Upper lobe of left lung (tissue), 6 donors: Measurements from ENCODE around the gene HYAL1. TPM values are rescaled to one million over a fixed set of nuclear protein-coding genes. Genes with fewer than 3 reads are reported as not detected.
A peak's percentile ranks its signal among the peaks of the same experiment; 100 is the strongest.
"Not testable (repeated sequence)": the region's sequence is repeated elsewhere in the genome, so short reads cannot be mapped to it uniquely, and the experiment has no call there.

ENCODE experiments used
- ATAC-seq, 2 donors: fragments of 200-7000 bp; cut with Tn5 transposase; one replicate each; pipeline ENCODE4 v1.9.1; 2022; ENCODE audit warnings: mild to moderate bottlenecking in 2 of 2, moderate library complexity in 2 of 2; ENCODE audit not compliant: low FRiP score in 2 of 2
- DNase-seq, 2 donors: peaks; one replicate each; pipeline ENCODE4 v3.0.0-alpha.2; 2019 to 2020
- H3K27ac ChIP-seq, 4 donors: fragments of 200-600 bp; sonication (generic); one replicate each; pipeline ENCODE4 v1.5.1; 2016 to 2019
- H3K27me3 ChIP-seq, 4 donors: fragments of 200-600 bp; sonication (generic); one replicate each; pipeline ENCODE4 v1.5.1; 2017 to 2019
- H3K36me3 ChIP-seq, 4 donors: fragments of 200-600 bp; sonication (generic); one replicate each; pipeline ENCODE4 v1.5.1; 2016 to 2019
- H3K4me1 ChIP-seq, 4 donors: fragments of 200-600 bp; sonication (generic); one replicate each; pipeline ENCODE4 v1.5.1; 2018 to 2019
- H3K4me3 ChIP-seq, 4 donors: fragments of 200-600 bp; sonication (generic); one replicate each; pipeline ENCODE4 v1.5.1; 2017 to 2019; ENCODE audit warnings: mild to moderate bottlenecking in 2 of 4, moderate library complexity in 1 of 4
- H3K9me3 ChIP-seq, 4 donors: fragments of 200-600 bp; sonication (generic); one replicate each; pipeline ENCODE4 v1.5.1; 2018 to 2019
- CTCF ChIP-seq, 6 experiments: fragments of 450-650 bp in 4 of 6; fragments of 200-600 bp in 2 of 6; sonication (generic) in 2 of 6; IDR thresholded peaks; one replicate each; pipeline ENCODE4 v1.5.1; 2016 to 2019; ENCODE audit warnings: antibody characterized with exemption in 6 of 6
- EP300 ChIP-seq, 4 donors: sonication (generic); formaldehyde crosslinking; IDR thresholded peaks; one replicate each; pipeline ENCODE4 v1.5.1; 2017; ENCODE audit warnings: antibody characterized with exemption in 4 of 4, control low read depth in 2 of 4
- POLR2A ChIP-seq, 4 donors: fragments of 450-650 bp; IDR thresholded peaks; one replicate each; pipeline ENCODE4 v1.5.1; 2016 to 2017; ENCODE audit warnings: antibody characterized with exemption in 4 of 4, mild to moderate bottlenecking in 2 of 4
- POLR2AphosphoS5 ChIP-seq, 2 donors: sonication (generic); formaldehyde crosslinking; IDR thresholded peaks; one replicate each; pipeline ENCODE4 v1.5.1; 2017; ENCODE audit warnings: antibody characterized with exemption in 2 of 2
- WGBS, 2 donors: methylation state at CpG; one replicate each; pipeline ENCODE4 v1.1.5; 2017 to 2018; 5-methylcytosine and 5-hydroxymethylcytosine counted together
- total RNA-seq, 6 donors: library from RNA; depleted of rRNA in 4 of 6; stranded (reverse); fragments of >200 nt in 4 of 6; gene quantifications; one replicate each; pipeline versions ENCODE4 v1.1.0 to v1.2.1, GENCODE V29; 2016 to 2021
- donor health status: DM: no; HTN: no; CAD: no; lungs with moderate emphysema.
- donor health status: DM: no; HTN: yes; CAD: no; lungs with severe emphysema.

HYAL1 gene
- total RNA-seq, 6 donors from 2014 or later: 22.0 to 99.1 (median 63.0) TPM

- Histone ChIP-seq H3K27ac (peak overlapping the region; percentile 94 to 97 (median 95)), H3K4me3 (peak overlapping the region in 3 of 4 donors; percentile 65 to 96 (median 79)), H3K27me3 (no peaks in the 10 kb centered on the region), H3K36me3 (peaks cover 13 to 69% (median 30%) of the 10 kb centered on the region in 4 donors), H3K4me1 (peaks cover 65 to 77% (median 75%) of the 10 kb centered on the region in 4 donors), H3K9me3 (no peaks in the 10 kb centered on the region)
- TF ChIP-seq CTCF (IDR thresholded peaks at IDR 0.05) (no peak), EP300 (IDR thresholded peaks at IDR 0.05) (peak in 1 of 4 donors; percentile 10), POLR2A (IDR thresholded peaks at IDR 0.05) (peak in 2 of 4 donors; percentile 35 to 79), POLR2AphosphoS5 (IDR thresholded peaks at IDR 0.05) (peak in 1 of 2 donors; percentile 72)
- 26 to 48% methylated on average over 8 of the region's 9 CpGs for WGBS, 2 donors
- peak; percentile 10 to 87 for ATAC-seq
- peak; percentile 82 to 96 for DNase-seq
Observed at GRCh38 chr3:50316657-50317242, 13.4 kb upstream of the HYAL1 start.

- Histone ChIP-seq H3K4me3 (no peak overlapping the region), H3K27me3 (no peaks in the 10 kb centered on the region), H3K4me1 (peaks cover 63 to 73% (median 69%) of the 10 kb centered on the region in 4 donors), H3K9me3 (no peaks in the 10 kb centered on the region), H3K36me3 (peaks cover 13 to 51% (median 29%) of the 10 kb centered on the region in 4 donors), H3K27ac (peak overlapping the region; percentile 37 to 97 (median 84))
- DNase-seq (no peak), ATAC-seq (no peak)
- TF ChIP-seq POLR2AphosphoS5 (IDR thresholded peaks at IDR 0.05) (no peak), POLR2A (IDR thresholded peaks at IDR 0.05) (no peak), EP300 (IDR thresholded peaks at IDR 0.05) (no peak), CTCF (IDR thresholded peaks at IDR 0.05) (no peak)
- 92 to 97% methylated on average over 4 of the region's 4 CpGs for WGBS, 2 donors
Observed at GRCh38 chr3:50314816-50315215, 11.4 kb upstream of the HYAL1 start.

- peaks cover 60 to 73% (median 66%) of the 10 kb centered on the region in 4 donors for H3K4me1 ChIP-seq
- H3K27me3 ChIP-seq: no peaks in the 10 kb centered on the region
- peak in 1 of 2 donors; percentile 78 for DNase-seq
- peaks cover 13 to 47% (median 24%) of the 10 kb centered on the region in 4 donors for H3K36me3 ChIP-seq
- no peaks in the 10 kb centered on the region for H3K9me3 ChIP-seq
- H3K27ac ChIP-seq: peak overlapping the region; percentile 37 to 97 (median 84)
- 31 to 52% methylated on average over 3 of the region's 3 CpGs for WGBS, 2 donors
- TF ChIP-seq POLR2A (IDR thresholded peaks at IDR 0.05) (no peak), POLR2AphosphoS5 (IDR thresholded peaks at IDR 0.05) (no peak), EP300 (IDR thresholded peaks at IDR 0.05) (no peak), CTCF (IDR thresholded peaks at IDR 0.05) (no peak)
- no peak for ATAC-seq
- no peak overlapping the region for H3K4me3 ChIP-seq
Observed at GRCh38 chr3:50314342-50314741, 11.0 kb upstream of the HYAL1 start.

- ATAC-seq: not testable (repeated sequence)
- H3K36me3 ChIP-seq: peaks cover under 1 to 28% (median 8%) of the 10 kb centered on the region in 4 donors
- WGBS, 2 donors: 84 to 100% methylated on average over 1 to 6 of the region's 32 CpGs
Observed at GRCh38 chr3:50312041-50312440, 8.7 kb upstream of the HYAL1 start.

GRCh38 chr3:50304601-50305000 lies 1.2 kb upstream of the HYAL1 start:
- H3K36me3 ChIP-seq: peaks cover 0 to 21% (median 0%) of the 10 kb centered on the region in 4 donors
- H3K27ac ChIP-seq: no peak overlapping the region
- no peaks in the 10 kb centered on the region for H3K9me3 ChIP-seq
- H3K4me3 ChIP-seq: no peak overlapping the region
- H3K27me3 ChIP-seq: no peaks in the 10 kb centered on the region
- ATAC-seq: no peak
- DNase-seq: no peak
- TF ChIP-seq POLR2AphosphoS5 (IDR thresholded peaks at IDR 0.05): no peak
- TF ChIP-seq EP300 (IDR thresholded peaks at IDR 0.05): no peak
- TF ChIP-seq CTCF (IDR thresholded peaks at IDR 0.05): no peak
- no peak for TF ChIP-seq POLR2A (IDR thresholded peaks at IDR 0.05)
- H3K4me1 ChIP-seq: peaks cover 32 to 45% (median 41%) of the 10 kb centered on the region in 4 donors

More at GRCh38 chr3:50312041-50312440, 8.7 kb upstream of the HYAL1 start:
- H3K9me3 ChIP-seq, H3K27me3 ChIP-seq: not testable (repeated sequence)
- Histone ChIP-seq H3K4me1 (peaks cover 37 to 50% (median 43%) of the 10 kb centered on the region in 4 donors), H3K4me3 (peak overlapping the region in 2 of 4 donors; percentile 31 to 50), H3K27ac (peak overlapping the region in 3 of 4 donors; percentile 79 to 87 (median 83))
- peak in 1 of 2 donors; percentile 63 for DNase-seq
